ENCODE data around the gene MRPL11.

Gene MRPL11

DNA sequence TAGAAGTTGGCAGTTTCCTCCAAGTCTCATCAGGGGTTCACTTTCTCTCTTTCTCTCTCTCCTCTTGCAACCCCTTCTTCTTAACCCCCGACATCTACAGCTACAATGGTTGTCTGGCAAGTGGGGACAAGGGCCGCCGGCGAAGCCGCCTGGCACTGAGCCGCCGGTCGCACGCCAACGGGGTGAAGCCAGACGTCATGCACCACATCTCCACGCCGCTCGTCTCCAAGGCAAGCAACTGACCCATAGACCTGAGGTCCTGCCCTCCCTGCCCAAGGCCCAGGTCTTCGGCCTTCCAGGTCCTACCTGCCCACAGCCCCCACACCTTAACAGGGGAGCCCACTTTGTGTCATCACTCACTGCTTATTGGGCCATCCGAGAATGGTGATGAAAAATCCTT lies 32.5 kb upstream of the MRPL11 start:
- TF ChIP-seq, protein P1, sequence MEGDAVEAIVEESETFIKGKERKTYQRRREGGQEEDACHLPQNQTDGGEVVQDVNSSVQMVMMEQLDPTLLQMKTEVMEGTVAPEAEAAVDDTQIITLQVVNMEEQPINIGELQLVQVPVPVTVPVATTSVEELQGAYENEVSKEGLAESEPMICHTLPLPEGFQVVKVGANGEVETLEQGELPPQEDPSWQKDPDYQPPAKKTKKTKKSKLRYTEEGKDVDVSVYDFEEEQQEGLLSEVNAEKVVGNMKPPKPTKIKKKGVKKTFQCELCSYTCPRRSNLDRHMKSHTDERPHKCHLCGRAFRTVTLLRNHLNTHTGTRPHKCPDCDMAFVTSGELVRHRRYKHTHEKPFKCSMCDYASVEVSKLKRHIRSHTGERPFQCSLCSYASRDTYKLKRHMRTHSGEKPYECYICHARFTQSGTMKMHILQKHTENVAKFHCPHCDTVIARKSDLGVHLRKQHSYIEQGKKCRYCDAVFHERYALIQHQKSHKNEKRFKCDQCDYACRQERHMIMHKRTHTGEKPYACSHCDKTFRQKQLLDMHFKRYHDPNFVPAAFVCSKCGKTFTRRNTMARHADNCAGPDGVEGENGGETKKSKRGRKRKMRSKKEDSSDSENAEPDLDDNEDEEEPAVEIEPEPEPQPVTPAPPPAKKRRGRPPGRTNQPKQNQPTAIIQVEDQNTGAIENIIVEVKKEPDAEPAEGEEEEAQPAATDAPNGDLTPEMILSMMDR (IDR thresholded peaks at IDR 0.05; ENCODE audit: low read length): no peak
- TF ChIP-seq EZH2 (IDR thresholded peaks at IDR 0.05; ENCODE audit: borderline replicate concordance, low read length): no peak

DNA sequence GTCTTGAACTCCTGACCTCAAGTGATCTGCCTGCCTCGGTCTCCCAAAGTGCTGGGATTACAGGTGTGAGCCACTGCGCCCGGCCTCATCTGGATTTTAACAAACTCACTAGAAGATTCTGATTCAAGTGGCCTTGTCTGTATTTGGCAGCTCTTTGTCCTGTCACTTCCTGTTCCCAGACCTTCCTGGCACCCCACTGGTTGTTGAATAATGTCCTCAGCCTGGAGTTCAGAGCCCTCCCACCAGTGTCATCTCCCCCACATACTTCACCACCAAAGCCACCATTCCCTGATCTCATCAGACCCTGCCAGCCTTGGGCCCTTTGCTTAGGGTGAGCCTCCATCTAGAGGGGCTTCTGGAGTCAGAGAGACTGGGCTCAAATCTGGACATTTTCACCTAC lies 31.4 kb upstream of the MRPL11 start:
- H3F3A ChIP-seq (ENCODE audit: insufficient read depth, low read length): no peaks in the 10 kb centered on the region
- H3K4me2 ChIP-seq (ENCODE audit: low read length): no peak overlapping the region
- TF ChIP-seq, protein P1 (IDR thresholded peaks at IDR 0.05; ENCODE audit: low read length): no peak
- no peak for TF ChIP-seq EZH2 (IDR thresholded peaks at IDR 0.05; ENCODE audit: borderline replicate concordance, low read length)
- no peak overlapping the region for H3K9ac ChIP-seq (ENCODE audit: low read length)
- peaks cover 22% of the 10 kb centered on the region for H3K4me1 ChIP-seq (ENCODE audit: insufficient read depth, low read length, severe bottlenecking)
- no peaks in the 10 kb centered on the region for H3K79me2 ChIP-seq (ENCODE audit: insufficient read depth, low read length)
- no peak overlapping the region for H3K27ac ChIP-seq (ENCODE audit: low read depth, low read length, poor library complexity, severe bottlenecking)
- no peaks in the 10 kb centered on the region for H3K9me2 ChIP-seq (ENCODE audit: low read depth, low read length)
- no peaks in the 10 kb centered on the region for H3K36me3 ChIP-seq (ENCODE audit: insufficient read depth, low read length)
- H3K4me3 ChIP-seq (ENCODE audit: low read depth, low read length, poor library complexity, severe bottlenecking): no peak overlapping the region
- H3K27me3 ChIP-seq (ENCODE audit: insufficient read depth, low read length): no peaks in the 10 kb centered on the region
- no peak overlapping the region for H2AFZ ChIP-seq (ENCODE audit: low read length)
- H4K20me1 ChIP-seq (ENCODE audit: insufficient read depth, low read length): no peaks in the 10 kb centered on the region
- no peaks in the 10 kb centered on the region for H3K9me3 ChIP-seq (ENCODE audit: low read length)

More for the DNA sequence above, 32.5 kb upstream of the MRPL11 start:
- Histone ChIP-seq H3K36me3 (ENCODE audit: insufficient read depth, low read length) (no peaks in the 10 kb centered on the region), H3K9me3 (ENCODE audit: low read length) (no peaks in the 10 kb centered on the region), H2AFZ (ENCODE audit: low read length) (no peak overlapping the region), H3K27me3 (ENCODE audit: insufficient read depth, low read length) (no peaks in the 10 kb centered on the region), H3K4me2 (ENCODE audit: low read length) (no peak overlapping the region), H3F3A (ENCODE audit: insufficient read depth, low read length) (no peaks in the 10 kb centered on the region), H3K79me2 (ENCODE audit: insufficient read depth, low read length) (no peaks in the 10 kb centered on the region), H3K9ac (ENCODE audit: low read length) (no peak overlapping the region), H3K9me2 (ENCODE audit: low read depth, low read length) (no peaks in the 10 kb centered on the region), H3K4me1 (ENCODE audit: insufficient read depth, low read length, severe bottlenecking) (peaks cover 11% of the 10 kb centered on the region), H3K27ac (ENCODE audit: low read depth, low read length, poor library complexity, severe bottlenecking) (no peak overlapping the region), H4K20me1 (ENCODE audit: insufficient read depth, low read length) (no peaks in the 10 kb centered on the region), H3K4me3 (ENCODE audit: low read depth, low read length, poor library complexity, severe bottlenecking) (no peak overlapping the region)

DNA sequence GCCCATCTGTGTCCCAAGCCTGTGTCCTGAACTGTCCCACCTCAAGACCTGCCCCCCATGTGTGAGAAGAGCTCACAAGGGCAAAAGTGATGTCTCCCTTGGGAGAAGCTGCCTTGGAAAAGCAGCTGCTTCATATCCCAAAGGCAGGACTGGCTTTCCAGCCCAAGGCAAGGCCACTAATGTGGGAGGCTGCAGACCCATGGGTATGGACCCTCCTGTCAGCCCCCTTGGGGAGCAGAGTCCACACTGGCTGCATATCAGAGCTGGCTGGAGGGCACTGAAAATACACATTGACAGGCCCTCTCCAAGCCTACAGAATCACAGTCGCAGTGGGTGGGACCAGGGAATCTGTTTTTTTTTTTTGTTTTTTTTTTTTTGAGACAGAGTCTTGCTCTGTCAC lies 30.8 kb upstream of the MRPL11 start:
- Histone ChIP-seq H3K9me3 (ENCODE audit: low read length) (no peaks in the 10 kb centered on the region), H2AFZ (ENCODE audit: low read length) (no peak overlapping the region), H3K4me3 (ENCODE audit: low read depth, low read length, poor library complexity, severe bottlenecking) (no peak overlapping the region), H3K27me3 (ENCODE audit: insufficient read depth, low read length) (no peaks in the 10 kb centered on the region), H3K9me2 (ENCODE audit: low read depth, low read length) (no peaks in the 10 kb centered on the region), H3K36me3 (ENCODE audit: insufficient read depth, low read length) (no peaks in the 10 kb centered on the region), H4K20me1 (ENCODE audit: insufficient read depth, low read length) (no peaks in the 10 kb centered on the region), H3K9ac (ENCODE audit: low read length) (no peak overlapping the region), H3K4me1 (ENCODE audit: insufficient read depth, low read length, severe bottlenecking) (peaks cover 24% of the 10 kb centered on the region), H3K27ac (ENCODE audit: low read depth, low read length, poor library complexity, severe bottlenecking) (no peak overlapping the region), H3K4me2 (ENCODE audit: low read length) (no peak overlapping the region), H3F3A (ENCODE audit: insufficient read depth, low read length) (no peaks in the 10 kb centered on the region), H3K79me2 (ENCODE audit: insufficient read depth, low read length) (no peaks in the 10 kb centered on the region)
- TF ChIP-seq, protein P1 (IDR thresholded peaks at IDR 0.05; ENCODE audit: low read length): no peak
- TF ChIP-seq EZH2 (IDR thresholded peaks at IDR 0.05; ENCODE audit: borderline replicate concordance, low read length): no peak

Data from OCI-LY1 (cell line).